A549 treated with DMSO at 1 μM for 4 hours (cell line): ENCODE data around the gene PIGC. TPM values are rescaled to one million over a fixed set of nuclear protein-coding genes. Genes with fewer than 3 reads are reported as not detected.

ENCODE experiments used
- total RNA-seq: library from RNA; stranded (reverse); fragments of 200-300 nt; extraction: Qiagen RNA extraction; gene quantifications from 5 replicates; pipeline ENCODE4 v1.2.3, GENCODE V29; 2022; ENCODE audit warnings: low read depth

PIGC gene
- 34.5 to 39.8 TPM (median 38.4 TPM) in 5 replicates for total RNA-seq

DNA sequence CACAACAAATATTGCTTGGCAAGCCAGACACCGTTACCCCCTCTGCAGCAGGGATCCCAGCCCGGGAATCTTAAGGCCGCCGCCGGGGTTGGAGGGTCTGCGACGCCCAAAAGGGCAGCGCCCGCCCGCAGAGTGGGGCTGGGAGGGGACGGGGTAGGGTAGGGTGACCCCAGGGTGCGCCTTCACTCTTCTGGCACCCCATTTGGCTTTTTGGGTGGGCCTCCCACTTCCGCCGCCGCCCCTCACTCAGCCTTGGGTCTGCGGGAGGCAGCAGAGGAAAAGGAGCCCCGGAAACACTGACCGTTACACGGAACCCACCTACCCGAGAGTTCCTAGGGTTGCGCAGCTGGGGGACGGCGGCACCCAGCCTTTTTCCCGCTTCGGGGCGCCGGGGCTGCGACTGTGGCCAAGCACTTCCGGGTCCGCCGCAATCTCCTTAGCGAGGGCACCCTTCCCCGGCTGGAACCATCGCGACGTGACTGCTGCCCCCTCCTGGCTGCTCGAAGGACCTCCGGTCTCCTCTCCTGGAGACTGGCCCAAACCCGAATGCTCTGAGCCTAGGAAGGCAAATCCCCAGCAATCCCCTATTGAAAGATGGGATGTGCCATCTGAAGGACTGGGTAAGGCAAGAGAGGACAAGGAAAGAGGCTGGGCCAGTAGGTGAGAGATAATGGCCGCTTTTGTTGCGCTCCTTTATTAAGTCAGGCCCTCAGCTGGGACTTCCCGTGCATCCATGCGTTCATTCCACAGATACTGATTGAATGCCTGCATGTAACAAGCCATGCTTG lies at the start of gene PIGC:
PIGC (minus strand) TSS at position 404 of the 788 bp plus-strand sequence. CDS start 1,447 bp downstream, outside the sequence.

DNA sequence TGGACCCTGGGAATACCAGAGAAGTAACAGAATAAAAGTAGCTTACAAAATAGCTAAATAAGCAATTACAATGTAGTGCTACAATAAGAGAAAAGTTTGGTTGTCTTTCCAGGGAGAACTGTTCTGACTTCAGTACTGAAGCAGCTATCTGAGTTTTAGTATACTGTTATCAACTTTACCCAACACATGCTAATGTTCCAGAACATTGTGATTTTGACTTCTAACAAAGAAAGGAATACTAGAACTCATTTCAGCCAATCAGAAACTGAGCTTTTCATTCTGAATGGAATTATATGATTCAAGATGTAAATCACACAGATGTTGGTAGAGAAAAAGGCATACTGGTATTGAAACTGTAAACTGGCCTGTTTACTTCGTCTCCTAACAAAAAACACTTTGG lies 23.5 kb downstream of the PIGC start, which contains the start of gene C1orf105:
C1orf105 (plus strand) TSS at position 301 of the 400 bp plus-strand sequence. CDS start 201 bp downstream, outside the sequence.

Other genes starting within 250 kb of the PIGC start
- gene C1orf105, start 23.4 kb downstream of the PIGC start, total RNA-seq = not detected in 5 replicates
- 9.6 to 13.0 TPM (median 10.6 TPM) in 5 replicates for gene SUCO, start 89.1 kb upstream of the PIGC start, total RNA-seq
- 0.12 TPM in 1 of 5 replicates, not detected in the others for gene FASLG, start 215.0 kb upstream of the PIGC start, total RNA-seq